Coronary artery (tissue), 2 donors: ENCODE data around the gene FREY1.

Source experiments
- DNase-seq: peaks from one replicate; pipeline ENCODE4 v3.0.0-alpha.2; 2017; ENCODE audit warnings: low spot score
- H3K27ac ChIP-seq, 2 donors: fragments of 200-600 bp; sonication (generic); one replicate each; pipeline ENCODE4 v1.5.1; 2016 to 2019
- H3K4me3 ChIP-seq: fragments of 200-600 bp; sonication (generic); 2 replicates; pipeline ENCODE4 v1.5.1; 2016; ENCODE audit warnings: mild to moderate bottlenecking, moderate library complexity
- TF ChIP-seq, protein P1 (sequence below): fragments of 200-600 bp; sonication (generic); IDR thresholded peaks from one replicate; pipeline ENCODE4 v1.5.1; 2019; ENCODE audit warnings: antibody characterized with exemption

The FREY1 gene, protein sequence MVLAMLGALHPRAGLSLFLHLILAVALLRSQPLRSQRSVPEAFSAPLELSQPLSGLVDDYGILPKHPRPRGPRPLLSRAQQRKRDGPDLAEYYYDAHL

DNA sequence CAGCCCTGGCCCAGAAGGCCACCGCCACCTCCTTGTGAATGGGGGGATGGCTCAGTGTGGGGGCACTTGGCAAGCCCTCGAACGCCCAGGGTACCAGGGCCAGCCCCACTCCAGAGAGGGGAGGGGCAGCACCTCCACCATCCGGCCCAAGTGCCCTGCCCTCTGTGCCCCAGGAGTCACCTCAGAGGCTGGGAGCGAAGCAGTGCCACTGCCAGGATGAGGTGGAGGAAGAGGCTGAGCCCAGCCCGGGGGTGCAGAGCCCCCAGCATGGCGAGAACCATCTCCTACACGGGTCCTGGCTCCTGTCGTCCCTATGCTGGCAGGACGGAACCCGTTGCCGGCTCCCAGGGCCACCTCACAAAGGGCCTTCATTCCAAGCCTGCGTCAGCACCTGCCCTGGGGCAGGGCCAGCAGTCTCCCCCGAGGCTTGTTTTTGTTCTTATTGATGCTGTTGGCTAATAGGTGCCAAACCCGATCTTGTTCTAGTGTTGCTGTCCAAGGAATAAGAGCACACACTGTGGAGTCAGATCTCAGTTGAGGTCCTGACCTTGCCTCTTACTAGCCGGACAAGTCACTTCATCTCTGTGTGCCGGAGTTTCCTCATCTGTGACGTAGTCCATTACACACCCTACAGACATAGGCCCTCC is at the start of gene FREY1:
Gene FREY1, minus strand, starts transcription at position 307 of the 647 bp plus-strand sequence. Its CDS starts 26 bp downstream, at position 281.
- Histone ChIP-seq H3K4me3 (no peak within 1 kb of the TSS), H3K27ac (no peak within 1 kb of the TSS)
- TF ChIP-seq, protein P1, sequence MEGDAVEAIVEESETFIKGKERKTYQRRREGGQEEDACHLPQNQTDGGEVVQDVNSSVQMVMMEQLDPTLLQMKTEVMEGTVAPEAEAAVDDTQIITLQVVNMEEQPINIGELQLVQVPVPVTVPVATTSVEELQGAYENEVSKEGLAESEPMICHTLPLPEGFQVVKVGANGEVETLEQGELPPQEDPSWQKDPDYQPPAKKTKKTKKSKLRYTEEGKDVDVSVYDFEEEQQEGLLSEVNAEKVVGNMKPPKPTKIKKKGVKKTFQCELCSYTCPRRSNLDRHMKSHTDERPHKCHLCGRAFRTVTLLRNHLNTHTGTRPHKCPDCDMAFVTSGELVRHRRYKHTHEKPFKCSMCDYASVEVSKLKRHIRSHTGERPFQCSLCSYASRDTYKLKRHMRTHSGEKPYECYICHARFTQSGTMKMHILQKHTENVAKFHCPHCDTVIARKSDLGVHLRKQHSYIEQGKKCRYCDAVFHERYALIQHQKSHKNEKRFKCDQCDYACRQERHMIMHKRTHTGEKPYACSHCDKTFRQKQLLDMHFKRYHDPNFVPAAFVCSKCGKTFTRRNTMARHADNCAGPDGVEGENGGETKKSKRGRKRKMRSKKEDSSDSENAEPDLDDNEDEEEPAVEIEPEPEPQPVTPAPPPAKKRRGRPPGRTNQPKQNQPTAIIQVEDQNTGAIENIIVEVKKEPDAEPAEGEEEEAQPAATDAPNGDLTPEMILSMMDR: no peak
- no peak for DNase-seq

DNA sequence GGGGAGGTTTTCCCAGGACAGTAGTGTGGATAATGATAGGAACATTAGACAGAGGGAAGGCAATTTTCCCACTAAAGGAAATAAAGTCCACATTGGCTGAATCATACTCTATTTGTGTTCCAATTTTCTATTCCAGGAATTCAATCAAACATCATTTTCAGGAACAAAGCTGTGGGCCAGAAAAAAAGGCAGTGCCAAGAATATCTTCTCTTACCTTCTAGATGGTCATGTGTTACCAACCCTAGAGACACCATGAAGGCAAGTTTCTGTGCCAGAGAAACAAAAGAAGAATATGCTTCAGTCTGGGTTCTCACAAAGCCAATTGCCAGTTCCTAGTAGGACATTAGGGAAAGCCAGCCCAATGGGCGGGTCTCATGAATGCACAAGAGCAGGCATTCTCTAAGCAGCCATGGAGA is 42.9 kb upstream of the FREY1 start:
- H3K4me3 ChIP-seq: no peak overlapping the region
- TF ChIP-seq, protein P1: no peak
- H3K27ac ChIP-seq: no peak overlapping the region
- no peak for DNase-seq

DNA sequence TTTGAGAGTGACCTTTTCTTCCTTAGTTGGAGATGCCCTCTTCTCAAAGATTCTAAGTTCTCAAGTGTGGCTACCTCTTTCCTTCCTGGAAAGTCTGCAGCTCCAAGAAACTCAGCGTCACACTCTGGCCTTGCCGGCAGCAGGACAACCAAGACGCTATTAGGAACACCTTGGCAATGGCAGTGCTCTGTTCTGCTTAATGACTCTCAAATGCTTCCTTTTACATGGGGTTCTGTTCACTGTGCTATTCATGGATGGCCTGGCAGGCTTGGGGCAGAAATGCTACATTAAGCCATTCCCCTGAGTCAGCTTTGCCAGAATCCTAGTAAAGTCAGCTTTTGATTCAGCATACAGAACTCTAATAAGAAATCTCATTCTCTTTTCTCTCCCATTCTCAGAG is 41.3 kb upstream of the FREY1 start:
- TF ChIP-seq, protein P1: no peak
- Histone ChIP-seq H3K4me3 (no peak overlapping the region), H3K27ac (no peak overlapping the region)
- no peak for DNase-seq

DNA sequence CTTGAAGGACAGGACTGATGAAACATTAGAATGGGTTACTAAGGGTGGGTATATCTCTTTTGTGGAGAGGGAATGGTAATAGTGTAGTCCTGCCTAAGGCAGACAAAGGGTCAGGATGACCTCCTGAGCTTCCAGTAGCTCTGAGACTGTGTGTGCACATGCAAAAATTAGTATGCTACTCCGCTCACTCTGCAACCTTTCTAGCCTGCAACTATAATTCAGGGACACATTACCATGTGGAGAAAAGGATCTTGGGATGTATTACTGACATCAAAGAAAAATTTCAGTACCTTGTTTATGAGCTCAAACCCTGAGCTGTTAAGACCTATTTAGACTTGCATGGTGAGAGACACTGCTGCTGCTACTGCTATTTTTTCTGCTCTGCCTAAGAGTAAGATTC is 40.8 kb upstream of the FREY1 start:
- DNase-seq: no peak
- TF ChIP-seq, protein P1: no peak

DNA sequence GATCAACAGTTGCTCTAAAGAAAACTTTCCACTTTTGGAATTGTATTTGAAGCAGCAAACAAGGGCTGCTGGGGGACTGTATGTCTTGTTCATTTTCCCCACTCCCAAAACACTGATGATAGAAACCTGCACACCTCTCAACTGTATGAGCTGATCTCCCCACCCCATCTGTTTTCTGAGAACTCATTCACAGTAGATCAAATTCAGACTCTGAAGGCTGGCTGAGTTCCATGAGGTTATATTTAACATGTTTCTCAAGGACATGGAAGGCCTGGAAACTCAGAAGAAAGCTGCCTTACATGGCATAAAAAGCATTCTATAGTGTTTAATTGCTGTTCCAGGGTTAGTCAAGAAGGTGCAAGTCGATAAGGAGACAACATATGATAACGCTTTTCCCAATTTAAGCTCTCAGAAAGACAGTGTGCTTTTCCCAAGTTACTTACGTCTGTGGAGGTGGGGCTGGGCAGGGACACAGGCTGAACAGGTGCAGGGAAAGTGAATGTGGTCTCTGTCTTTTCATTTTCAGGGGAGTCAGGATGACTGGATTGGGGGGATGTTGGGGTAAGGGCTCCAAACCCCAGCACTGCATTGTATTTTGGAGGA is 38.4 kb upstream of the FREY1 start:
- TF ChIP-seq, protein P1: no peak
- Histone ChIP-seq H3K27ac (no peak overlapping the region), H3K4me3 (no peak overlapping the region)
- no peak for DNase-seq

More for the DNA sequence above, 40.8 kb upstream of the FREY1 start:
- no peak overlapping the region for H3K27ac ChIP-seq
- H3K4me3 ChIP-seq: no peak overlapping the region

DNA sequence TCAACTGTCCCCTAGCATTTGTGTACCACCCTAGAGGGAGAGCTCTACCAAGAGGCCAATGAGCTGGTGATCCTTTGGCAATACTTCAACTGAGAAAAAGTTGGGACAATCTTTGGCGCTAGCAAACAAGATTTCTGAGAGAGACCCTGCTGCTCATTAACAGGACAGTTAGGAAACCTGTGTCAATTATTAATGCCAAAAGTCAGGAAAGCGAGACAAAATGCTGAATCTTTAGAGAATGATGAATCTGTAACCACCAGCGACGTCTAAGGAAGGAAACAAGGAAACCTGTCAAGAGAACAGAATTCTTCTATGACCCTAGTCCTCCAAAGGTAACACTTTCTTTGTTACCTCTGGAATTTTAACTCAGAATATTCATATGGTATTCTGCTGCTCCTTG is 35.3 kb upstream of the FREY1 start:
- Histone ChIP-seq H3K27ac (no peak overlapping the region), H3K4me3 (no peak overlapping the region)
- no peak for DNase-seq
- TF ChIP-seq, protein P1: no peak

DNA sequence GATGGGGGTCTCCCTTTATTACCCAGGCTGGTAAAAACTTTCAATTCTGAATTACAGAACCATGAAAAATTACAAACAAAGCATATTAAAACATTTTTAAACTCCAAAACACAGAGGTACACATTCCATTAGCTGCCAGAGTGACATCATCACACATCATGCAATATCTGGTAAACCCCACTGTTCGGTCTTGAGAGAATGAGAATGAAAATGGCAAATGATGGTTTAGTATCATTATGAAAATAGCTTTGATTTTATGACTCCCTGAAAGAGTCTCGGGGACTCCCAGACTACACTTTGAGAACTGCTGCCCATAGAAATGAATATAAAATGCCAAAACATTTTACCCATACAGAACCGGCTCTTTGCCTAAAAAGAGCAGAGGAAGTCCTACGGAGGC is 34.2 kb upstream of the FREY1 start:
- DNase-seq: no peak
- TF ChIP-seq, protein P1: no peak
- H3K27ac ChIP-seq: no peak overlapping the region
- H3K4me3 ChIP-seq: no peak overlapping the region
